ENCODE results near the gene CNTNAP3B.
"Not testable (repeated sequence)": the region's sequence is repeated elsewhere in the genome, so short reads cannot be mapped to it uniquely, and the experiment has no call there.

DNA sequence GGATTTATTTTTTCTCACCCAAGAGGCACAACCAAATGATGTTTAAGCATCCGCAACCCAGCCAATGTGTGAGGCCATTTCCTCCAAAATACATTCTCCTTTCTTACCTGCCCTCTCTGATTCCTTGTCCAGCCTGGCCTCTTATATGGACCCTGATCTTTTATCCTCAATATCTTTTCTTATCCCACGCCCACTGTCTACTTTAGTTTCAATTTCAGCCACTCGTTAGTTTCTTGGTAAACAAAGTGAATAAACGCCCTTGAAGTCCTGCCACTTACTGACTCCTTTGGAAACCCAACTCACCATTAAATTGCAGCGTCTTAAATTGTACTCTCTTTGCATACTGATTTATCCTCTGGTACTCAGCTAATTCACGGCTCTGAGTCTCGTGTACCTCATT is 281.4 kb downstream of the CNTNAP3B start:
- not testable (repeated sequence) for TF ChIP-seq CTCF (IDR thresholded peaks at IDR 0.05; ENCODE audit: borderline replicate concordance, extremely low read depth, low read length, poor library complexity, severe bottlenecking); EZH2 (IDR thresholded peaks at IDR 0.05; ENCODE audit: borderline replicate concordance, low read depth, low read length, severe bottlenecking)
